T-helper 17 cell (primary cell): ENCODE measurements around the gene ING4. TPM values are rescaled to one million over a fixed set of nuclear protein-coding genes. Genes with fewer than 3 reads are reported as not detected.

Experiments used
- ATAC-seq: fragments of 150-1000 bp; cut with Tn5 transposase; 2 replicates; pipeline ENCODE4 v1.10.0; 2021; ENCODE audit warnings: mild to moderate bottlenecking, moderate library complexity
- DNase-seq, 3 donors: peaks; one replicate each; pipeline versions ENCODE4 v3.0.0 to v3.0.0-alpha.2; 2020 to 2021
- H3K9me3 ChIP-seq: one replicate; pipeline ENCODE4 v1.7.0; 2013; ENCODE audit warnings: low read length, mild to moderate bottlenecking; ENCODE audit not compliant: control insufficient read depth, poor library complexity, severe bottlenecking
- H3K27ac Mint-ChIP-seq: one replicate; pipeline ENCODE4 v1.8.0; 2022; ENCODE audit warnings: mild to moderate bottlenecking, moderate library complexity, mixed read lengths
- H3K27me3 Mint-ChIP-seq: one replicate; pipeline ENCODE4 v1.8.0; 2022; ENCODE audit warnings: mixed read lengths
- H3K36me3 Mint-ChIP-seq: one replicate; pipeline ENCODE4 v1.8.0; 2022; ENCODE audit warnings: low read depth, mixed read lengths
- H3K4me1 Mint-ChIP-seq: one replicate; pipeline ENCODE4 v1.8.0; 2022; ENCODE audit warnings: mild to moderate bottlenecking, mixed read lengths
- H3K4me3 Mint-ChIP-seq: one replicate; pipeline ENCODE4 v1.8.0; 2022; ENCODE audit warnings: mild to moderate bottlenecking, moderate library complexity, mixed read lengths
- total RNA-seq, 4 donors: library from RNA in 2 of 4; stranded (reverse) in 2 of 4; gene quantifications; one replicate each; pipeline ENCODE4 v1.2.3 and lab custom pipeline; 2022 to 2026

Gene ING4
- total RNA-seq, 2 donors from 2014 or later, result 28.1 to 29.3 TPM

- Mint-ChIP-seq H3K27me3 (peaks cover 8% of the 10 kb centered on the region), H3K36me3 (peaks cover 6% of the 10 kb centered on the region), H3K4me1 (peaks cover 26% of the 10 kb centered on the region), H3K4me3 (no peak overlapping the region), H3K27ac (peak overlapping the region; percentile 69)
- DNase-seq (no peak), ATAC-seq (no peak)
- H3K9me3 ChIP-seq, result no peaks in the 10 kb centered on the region
Observed at GRCh38 chr12:6695313-6696045, 32.6 kb upstream of the ING4 start.

DNA sequence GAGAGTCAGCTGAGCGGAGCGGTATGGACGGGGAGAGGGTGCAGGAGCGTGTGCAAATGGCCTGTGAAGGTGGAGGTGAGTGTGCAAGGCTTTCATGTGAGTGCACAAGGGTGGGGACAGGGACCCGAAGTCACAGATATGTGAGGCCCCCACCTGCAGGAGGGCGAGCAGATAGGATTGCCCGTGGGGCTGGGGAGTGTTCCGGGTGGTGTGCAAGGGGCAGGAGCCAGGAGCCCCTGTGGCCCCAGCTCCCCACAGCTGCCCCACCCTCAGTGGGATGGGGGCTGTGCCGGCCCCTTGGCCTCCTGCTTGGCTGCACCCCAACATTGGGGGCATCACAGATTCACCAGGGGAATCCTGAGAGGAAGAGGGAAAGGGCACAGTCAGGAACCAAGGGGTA lies 31.8 kb upstream of the ING4 start:
- Mint-ChIP-seq H3K4me1 (peaks cover 31% of the 10 kb centered on the region), H3K4me3 (no peak overlapping the region), H3K27ac (no peak overlapping the region), H3K36me3 (peaks cover 5% of the 10 kb centered on the region), H3K27me3 (peaks cover 7% of the 10 kb centered on the region)
- DNase-seq (no peak), ATAC-seq (no peak)
- no peaks in the 10 kb centered on the region for H3K9me3 ChIP-seq

GRCh38 chr12:6693832-6694355 lies 31.0 kb upstream of the ING4 start:
- Mint-ChIP-seq H3K4me3 (no peak overlapping the region), H3K4me1 (peaks cover 23% of the 10 kb centered on the region), H3K36me3 (no peaks in the 10 kb centered on the region), H3K27ac (peak overlapping the region; percentile 8), H3K27me3 (no peaks in the 10 kb centered on the region)
- no peak for ATAC-seq
- H3K9me3 ChIP-seq, result no peaks in the 10 kb centered on the region
- no peak for DNase-seq

GRCh38 chr12:6692888-6693287 lies 30.0 kb upstream of the ING4 start:
- ATAC-seq, result no peak

DNA sequence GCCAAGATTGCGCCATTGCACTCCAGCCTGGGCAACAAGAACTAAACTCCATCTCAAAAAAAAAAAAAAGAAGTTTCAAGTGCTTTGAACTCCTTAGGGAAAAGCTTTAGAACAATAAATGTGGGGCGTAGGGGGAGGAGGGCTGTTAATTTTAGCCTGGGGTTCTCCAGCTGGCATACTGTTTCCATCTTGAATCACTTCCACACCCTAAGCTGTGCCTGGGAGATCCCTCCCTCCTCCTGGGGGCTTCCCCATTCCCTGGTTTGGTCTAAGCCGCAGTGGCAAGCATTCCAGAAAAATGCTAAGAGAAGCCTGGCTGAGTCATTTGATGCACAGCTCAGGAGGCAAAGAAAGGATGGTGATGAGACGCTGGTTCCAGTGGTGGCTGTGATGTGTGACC lies 28.6 kb upstream of the ING4 start:
- Mint-ChIP-seq H3K27ac (no peak overlapping the region), H3K36me3 (peaks cover 3% of the 10 kb centered on the region), H3K4me3 (no peak overlapping the region), H3K27me3 (no peaks in the 10 kb centered on the region), H3K4me1 (peaks cover 32% of the 10 kb centered on the region)
- ATAC-seq (no peak), DNase-seq (no peak)
- no peaks in the 10 kb centered on the region for H3K9me3 ChIP-seq

More at GRCh38 chr12:6692888-6693287, 30.0 kb upstream of the ING4 start:
- no peak for DNase-seq
- no peak overlapping the region for H3K27ac Mint-ChIP-seq
- H3K27me3 Mint-ChIP-seq, result no peaks in the 10 kb centered on the region
- H3K9me3 ChIP-seq, result no peaks in the 10 kb centered on the region
- H3K36me3 Mint-ChIP-seq, result no peaks in the 10 kb centered on the region
- peaks cover 18% of the 10 kb centered on the region for H3K4me1 Mint-ChIP-seq
- H3K4me3 Mint-ChIP-seq, result no peak overlapping the region

GRCh38 chr12:6688999-6689882 lies 26.3 kb upstream of the ING4 start, which contains the start of gene ZNF384:
TSS of gene ZNF384 (minus strand) at chr12:6689375. CDS start at chr12:6679520, 9,855 bp downstream.
- H3K36me3 Mint-ChIP-seq, result peaks cover 3% of the 10 kb centered on the region
- ATAC-seq (peak; percentile 84), DNase-seq (peak; percentile 85 to 93 (median 88))
- H3K27ac Mint-ChIP-seq, result peak within 1 kb of the TSS; percentile 96
- no peaks in the 10 kb centered on the region for H3K9me3 ChIP-seq
- no peaks in the 10 kb centered on the region for H3K27me3 Mint-ChIP-seq
- H3K4me1 Mint-ChIP-seq, result peaks cover 44% of the 10 kb centered on the region
- H3K4me3 Mint-ChIP-seq, result peak within 1 kb of the TSS; percentile 92

DNA sequence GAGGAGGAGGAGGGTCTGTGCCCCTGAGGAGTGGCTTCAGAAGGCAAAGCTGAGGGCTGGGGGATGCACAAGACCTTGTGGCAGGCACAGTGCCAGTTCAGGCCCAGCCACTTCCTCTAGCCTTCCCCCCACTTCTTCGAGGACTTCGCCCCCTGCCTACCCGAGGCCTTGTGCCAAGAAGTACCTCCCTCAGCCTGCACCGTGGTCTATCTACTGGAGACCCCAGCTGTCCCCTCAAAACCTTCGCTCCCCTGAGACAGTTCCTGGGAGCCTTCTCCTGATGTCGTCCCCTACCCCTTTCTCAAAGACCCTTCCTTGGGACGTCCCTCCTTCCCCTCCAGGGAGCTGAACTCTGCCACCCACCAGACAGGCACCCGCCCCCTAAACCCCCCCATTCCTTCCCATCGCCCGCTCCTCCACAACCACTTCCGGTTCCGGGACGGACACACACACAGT lies 25.7 kb upstream of the ING4 start:
- peaks cover 3% of the 10 kb centered on the region for H3K36me3 Mint-ChIP-seq
- H3K4me1 Mint-ChIP-seq, result peaks cover 44% of the 10 kb centered on the region
- peak in 2 of 3 donors; percentile 17 to 19 for DNase-seq
- H3K9me3 ChIP-seq, result no peaks in the 10 kb centered on the region
- H3K27me3 Mint-ChIP-seq, result no peaks in the 10 kb centered on the region
- H3K4me3 Mint-ChIP-seq, result peak overlapping the region; percentile 92
- peak overlapping the region; percentile 96 for H3K27ac Mint-ChIP-seq
- ATAC-seq, result no peak

GRCh38 chr12:6685814-6686213 lies 22.9 kb upstream of the ING4 start:
- DNase-seq (no peak), ATAC-seq (no peak)
- Mint-ChIP-seq H3K27ac (peak overlapping the region; percentile 85), H3K4me1 (peaks cover 47% of the 10 kb centered on the region), H3K36me3 (peaks cover 3% of the 10 kb centered on the region), H3K4me3 (no peak overlapping the region), H3K27me3 (no peaks in the 10 kb centered on the region)
- H3K9me3 ChIP-seq, result no peaks in the 10 kb centered on the region

- no peaks in the 10 kb centered on the region for H3K27me3 Mint-ChIP-seq
- peaks cover 41% of the 10 kb centered on the region for H3K4me1 Mint-ChIP-seq
- ATAC-seq (no peak), DNase-seq (no peak)
- H3K27ac Mint-ChIP-seq, result peak overlapping the region; percentile 85
- no peaks in the 10 kb centered on the region for H3K9me3 ChIP-seq
- H3K4me3 Mint-ChIP-seq, result no peak overlapping the region
- peaks cover 3% of the 10 kb centered on the region for H3K36me3 Mint-ChIP-seq
Observed at GRCh38 chr12:6684609-6685008, 21.7 kb upstream of the ING4 start.

DNA sequence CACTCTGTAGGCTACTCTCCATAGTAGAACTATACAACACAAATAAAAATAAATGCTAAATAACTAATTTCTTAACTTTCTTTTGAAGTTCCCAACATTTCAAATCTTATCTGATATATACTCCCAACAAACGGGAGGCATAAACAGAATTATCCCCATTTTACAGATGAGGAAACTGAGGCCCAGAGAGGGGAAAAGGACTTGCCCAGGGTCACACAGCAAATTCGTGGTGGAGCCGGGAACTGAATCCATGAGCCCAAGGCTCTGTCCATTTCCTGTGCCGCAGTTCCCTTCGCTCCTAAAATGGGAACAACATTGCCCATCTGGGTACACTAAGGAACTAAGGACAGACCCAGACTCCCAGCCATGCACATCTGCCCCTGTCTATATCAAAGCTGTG lies 14.0 kb upstream of the ING4 start:
- Mint-ChIP-seq H3K36me3 (peaks cover 10% of the 10 kb centered on the region), H3K4me1 (peaks cover 4% of the 10 kb centered on the region), H3K27me3 (no peaks in the 10 kb centered on the region), H3K27ac (no peak overlapping the region), H3K4me3 (no peak overlapping the region)
- H3K9me3 ChIP-seq, result no peaks in the 10 kb centered on the region
- ATAC-seq (no peak), DNase-seq (no peak)

GRCh38 chr12:6672143-6672542 lies 9.2 kb upstream of the ING4 start:
- ATAC-seq (no peak), DNase-seq (no peak)
- Mint-ChIP-seq H3K4me1 (peaks cover 4% of the 10 kb centered on the region), H3K4me3 (no peak overlapping the region), H3K36me3 (peaks cover 17% of the 10 kb centered on the region), H3K27ac (peak overlapping the region; percentile 27), H3K27me3 (no peaks in the 10 kb centered on the region)
- H3K9me3 ChIP-seq, result no peaks in the 10 kb centered on the region

- no peaks in the 10 kb centered on the region for H3K27me3 Mint-ChIP-seq
- no peaks in the 10 kb centered on the region for H3K9me3 ChIP-seq
- peaks cover 7% of the 10 kb centered on the region for H3K4me1 Mint-ChIP-seq
- DNase-seq (no peak), ATAC-seq (no peak)
- peaks cover 13% of the 10 kb centered on the region for H3K36me3 Mint-ChIP-seq
- no peak overlapping the region for H3K27ac Mint-ChIP-seq
- H3K4me3 Mint-ChIP-seq, result no peak overlapping the region
Observed at GRCh38 chr12:6667559-6668210, 4.8 kb upstream of the ING4 start.

DNA sequence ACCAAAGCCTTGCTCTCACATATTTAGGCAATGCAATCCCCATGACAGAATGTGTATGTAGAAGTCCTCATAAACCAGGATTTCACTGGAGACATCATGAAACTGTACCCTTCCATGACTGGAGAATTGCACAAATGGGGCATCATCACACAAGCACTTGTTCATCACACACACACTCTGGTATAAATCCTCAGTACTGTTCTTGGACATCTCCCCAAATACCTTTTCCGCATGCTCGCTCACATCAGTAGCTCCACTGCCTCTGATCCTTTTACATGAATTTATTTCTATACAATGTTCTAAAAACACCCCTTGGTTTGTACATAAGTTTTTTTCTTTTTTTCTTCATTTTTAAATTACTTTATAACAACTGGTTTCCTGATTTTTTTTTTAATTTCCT lies 3.3 kb upstream of the ING4 start:
- H3K27me3 Mint-ChIP-seq, result no peaks in the 10 kb centered on the region
- H3K9me3 ChIP-seq, result no peaks in the 10 kb centered on the region
- no peak overlapping the region for H3K4me3 Mint-ChIP-seq
- ATAC-seq (no peak), DNase-seq (no peak)
- no peak overlapping the region for H3K27ac Mint-ChIP-seq
- peaks cover 14% of the 10 kb centered on the region for H3K4me1 Mint-ChIP-seq
- H3K36me3 Mint-ChIP-seq, result peaks cover 7% of the 10 kb centered on the region
